ENCODE measurements around the gene ERBB4.

Gene ERBB4

GRCh38 chr2:211982162-211982561 is 556.4 kb downstream of the ERBB4 start:
- FAIRE-seq: no peak

- FAIRE-seq: no peak
Measured at GRCh38 chr2:211981451-211981850, 557.2 kb downstream of the ERBB4 start.

GRCh38 chr2:211976076-211976475 is 562.5 kb downstream of the ERBB4 start:
- FAIRE-seq: no peak

- FAIRE-seq: no peak
Measured at GRCh38 chr2:211967234-211967633, 571.4 kb downstream of the ERBB4 start.

- no peak for FAIRE-seq
Measured at GRCh38 chr2:211963969-211964368, 574.6 kb downstream of the ERBB4 start.

GRCh38 chr2:211957799-211958198 is 580.8 kb downstream of the ERBB4 start:
- no peak for FAIRE-seq

- FAIRE-seq: no peak
Measured at GRCh38 chr2:211955648-211956047, 583.0 kb downstream of the ERBB4 start.

- FAIRE-seq: no peak
Measured at GRCh38 chr2:211948932-211949331, 589.7 kb downstream of the ERBB4 start.

GRCh38 chr2:211946960-211947359 is 591.6 kb downstream of the ERBB4 start:
- no peak for FAIRE-seq

GRCh38 chr2:211944572-211944971 is 594.0 kb downstream of the ERBB4 start:
- no peak for FAIRE-seq

- no peak for FAIRE-seq
Measured at GRCh38 chr2:211942153-211942552, 596.4 kb downstream of the ERBB4 start.

- no peak for FAIRE-seq
Measured at GRCh38 chr2:211941216-211941747, 597.3 kb downstream of the ERBB4 start.

- FAIRE-seq: no peak
Measured at GRCh38 chr2:211939177-211939576, 599.4 kb downstream of the ERBB4 start.

- no peak for FAIRE-seq
Measured at GRCh38 chr2:211934811-211935210, 603.8 kb downstream of the ERBB4 start.

- FAIRE-seq: no peak
Measured at GRCh38 chr2:211931314-211931713, 607.3 kb downstream of the ERBB4 start.

GRCh38 chr2:211930331-211930730 is 608.3 kb downstream of the ERBB4 start:
- no peak for FAIRE-seq

GRCh38 chr2:211928201-211928600 is 610.4 kb downstream of the ERBB4 start:
- no peak for FAIRE-seq

GRCh38 chr2:211923019-211923418 is 615.6 kb downstream of the ERBB4 start:
- no peak for FAIRE-seq

GRCh38 chr2:211903961-211904360 is 634.6 kb downstream of the ERBB4 start:
- no peak for FAIRE-seq

GRCh38 chr2:211901226-211901846 is 637.3 kb downstream of the ERBB4 start:
- FAIRE-seq: no peak

- FAIRE-seq: no peak
Measured at GRCh38 chr2:211900518-211900917, 638.1 kb downstream of the ERBB4 start.

GRCh38 chr2:211900000-211900399 is 638.6 kb downstream of the ERBB4 start:
- FAIRE-seq: no peak

- FAIRE-seq: no peak
Measured at GRCh38 chr2:211898702-211899101, 639.9 kb downstream of the ERBB4 start.

- no peak for FAIRE-seq
Measured at GRCh38 chr2:211881449-211881848, 657.2 kb downstream of the ERBB4 start.

- FAIRE-seq: no peak
Measured at GRCh38 chr2:211879323-211879722, 659.3 kb downstream of the ERBB4 start.

Data from endometrium (tissue), 2 donors.